GM19351 (cell line): ENCODE results near the gene MAGI1.

Source experiments
- ATAC-seq: cut with Tn5 transposase; IDR thresholded peaks from one replicate; pipeline ENCODE4 v1.9.1; 2021; ENCODE audit warnings: mild to moderate bottlenecking, moderate library complexity; ENCODE audit not compliant: unreplicated experiment

Gene MAGI1

DNA sequence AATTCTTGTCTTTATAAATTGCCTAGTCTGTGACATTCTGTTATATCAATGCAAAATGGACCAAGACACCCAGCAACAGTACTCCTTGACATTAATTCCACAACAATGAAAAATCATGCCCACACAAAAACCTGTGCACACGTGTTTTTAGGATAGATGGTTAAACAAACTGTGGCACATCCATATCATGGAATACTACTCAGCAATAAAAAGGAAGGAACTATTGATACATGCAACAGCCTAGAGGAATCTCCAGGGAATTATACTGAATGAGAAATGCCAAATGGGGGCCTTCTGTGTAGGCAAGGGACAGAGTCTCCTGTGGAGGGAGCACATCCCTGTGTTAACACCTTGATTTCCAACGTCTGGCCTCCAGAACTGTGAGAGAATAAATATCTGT is 388.5 kb downstream of the MAGI1 start:
- no peak for ATAC-seq

DNA sequence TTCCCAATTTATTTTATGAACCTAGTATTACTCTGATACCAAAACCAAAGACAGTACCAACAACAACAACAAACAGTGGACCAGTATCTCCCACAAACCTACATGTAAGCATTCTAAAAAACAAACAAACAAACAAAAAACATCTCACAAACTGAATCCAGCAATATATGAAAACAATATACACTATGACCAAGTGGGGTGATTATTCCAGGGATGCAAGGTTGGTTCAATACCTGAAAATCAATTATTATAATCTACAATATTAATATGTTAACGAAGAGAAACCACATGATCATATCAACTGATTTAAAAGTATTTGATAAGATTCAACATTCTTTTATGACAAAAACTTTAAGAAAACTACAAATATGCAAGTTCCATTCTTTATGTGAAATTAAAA is 391.3 kb downstream of the MAGI1 start:
- no peak for ATAC-seq

GRCh38 chr3:65642883-65643282 is 395.8 kb downstream of the MAGI1 start:
- no peak for ATAC-seq

GRCh38 chr3:65641777-65642176 is 396.9 kb downstream of the MAGI1 start:
- no peak for ATAC-seq

GRCh38 chr3:65641045-65641444 is 397.7 kb downstream of the MAGI1 start:
- ATAC-seq: no peak

DNA sequence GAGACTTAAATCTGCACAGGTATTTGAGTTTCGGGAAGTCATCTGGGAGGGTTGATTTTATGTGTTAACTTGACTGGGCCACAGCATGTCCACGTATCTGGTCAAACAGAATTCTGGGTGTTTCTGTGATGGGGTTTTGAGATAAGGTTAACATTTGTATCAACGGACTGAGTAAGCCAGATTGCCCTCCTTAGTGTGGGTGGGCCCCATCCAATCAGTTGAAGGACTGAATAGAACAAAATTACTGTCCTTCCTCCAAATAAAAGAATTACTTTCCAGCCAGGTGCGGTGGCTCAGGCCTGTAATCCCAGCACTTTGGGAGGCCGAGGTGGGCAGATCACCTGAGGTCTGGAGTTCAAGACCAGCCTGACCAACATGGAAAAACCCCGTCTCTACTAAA is 399.3 kb downstream of the MAGI1 start:
- no peak for ATAC-seq

- ATAC-seq: no peak
These were observed 400.4 kb downstream of the MAGI1 start for GRCh38 chr3:65638301-65638700.

DNA sequence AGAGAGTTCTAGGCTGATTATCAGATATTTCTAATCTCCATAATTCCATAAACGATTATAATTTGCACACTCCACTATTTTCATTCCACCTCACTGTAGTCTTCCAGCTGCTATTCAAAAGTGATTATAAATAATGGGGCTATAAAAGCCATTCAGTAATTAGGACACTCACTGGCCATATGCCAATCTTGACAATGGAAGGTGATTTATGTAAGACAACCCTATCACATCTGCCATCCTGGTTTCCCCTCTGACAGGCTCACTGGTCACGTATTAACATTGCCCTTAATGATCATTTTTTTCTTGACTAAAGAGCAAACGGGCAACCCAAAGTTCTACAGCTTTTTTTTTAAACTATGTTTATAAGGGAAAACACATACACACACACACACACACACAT is 402.4 kb downstream of the MAGI1 start:
- ATAC-seq: no peak

DNA sequence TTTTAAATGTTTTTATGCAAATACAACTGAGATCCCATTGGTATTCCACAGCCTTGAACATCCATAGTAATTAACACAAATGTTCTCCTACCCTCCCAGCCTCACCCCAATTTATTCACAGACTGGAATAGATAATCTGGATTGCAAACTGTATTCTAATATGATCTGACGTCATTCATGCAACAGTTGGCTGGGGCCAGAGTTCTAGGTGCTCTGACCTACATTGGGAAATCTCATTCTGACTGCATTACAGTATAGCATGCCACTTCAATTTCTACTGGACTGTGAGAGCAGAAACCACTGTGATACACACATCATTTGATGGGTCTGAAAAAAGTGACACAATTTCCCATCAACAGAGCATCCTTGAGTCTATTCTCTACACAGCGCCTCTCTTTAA is 403.1 kb downstream of the MAGI1 start:
- ATAC-seq: no peak

GRCh38 chr3:65633018-65633638 is 405.6 kb downstream of the MAGI1 start:
- no peak for ATAC-seq

DNA sequence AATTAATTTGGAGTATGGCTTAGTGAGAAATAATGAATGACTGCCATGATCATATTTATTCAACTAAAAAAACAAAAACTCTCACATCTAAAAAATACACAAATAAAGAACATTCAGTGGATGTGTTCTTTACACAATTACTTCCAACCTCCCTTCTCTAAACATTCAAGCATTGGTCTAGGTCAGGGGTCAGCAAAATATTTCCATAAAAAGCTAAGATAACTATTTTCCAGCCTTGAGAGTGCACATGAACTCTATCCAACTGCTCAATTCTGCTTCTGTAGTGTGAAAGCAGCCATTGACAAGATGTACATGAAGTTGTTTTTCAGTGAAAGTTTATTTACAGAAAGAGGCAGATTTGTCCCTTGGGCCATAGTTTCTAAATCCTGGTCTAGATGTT is 406.3 kb downstream of the MAGI1 start:
- ATAC-seq: no peak

DNA sequence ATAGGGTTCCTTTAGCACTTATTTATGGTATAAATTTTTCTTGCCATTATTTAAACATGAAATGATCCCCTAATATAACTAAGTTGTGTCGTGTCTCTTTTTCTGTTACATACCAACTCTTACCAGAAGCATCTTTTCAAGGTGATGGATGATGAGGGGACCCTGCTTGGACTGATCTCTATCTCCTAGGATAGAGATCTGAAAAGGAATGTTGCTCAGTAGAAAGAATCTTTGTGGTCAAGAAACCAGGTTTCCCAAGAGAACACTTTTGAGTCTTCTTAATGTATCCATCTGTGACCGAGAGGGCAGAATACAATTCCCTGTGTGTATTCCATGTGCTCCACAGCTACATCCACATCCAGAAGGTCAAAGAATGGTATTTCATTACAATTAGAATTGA is 409.7 kb downstream of the MAGI1 start:
- ATAC-seq: no peak

DNA sequence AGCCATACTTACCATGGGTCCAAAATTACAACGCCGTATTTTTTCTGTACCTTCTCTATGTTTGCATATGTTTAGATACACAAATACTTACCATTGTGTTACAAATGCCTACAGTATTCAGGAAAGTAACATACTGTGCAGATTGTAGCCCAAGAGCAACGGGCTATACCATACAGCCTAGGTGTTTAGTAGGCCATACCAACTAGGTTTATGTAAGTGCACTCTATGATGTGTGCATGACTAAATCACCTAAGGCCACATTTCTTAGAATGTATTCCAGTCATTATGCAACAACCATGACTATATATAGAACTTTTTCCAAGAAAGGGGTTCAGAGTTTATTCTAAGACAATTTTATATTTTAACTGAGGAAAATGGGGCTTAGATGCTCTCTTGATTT is 411.7 kb downstream of the MAGI1 start:
- ATAC-seq: no peak

DNA sequence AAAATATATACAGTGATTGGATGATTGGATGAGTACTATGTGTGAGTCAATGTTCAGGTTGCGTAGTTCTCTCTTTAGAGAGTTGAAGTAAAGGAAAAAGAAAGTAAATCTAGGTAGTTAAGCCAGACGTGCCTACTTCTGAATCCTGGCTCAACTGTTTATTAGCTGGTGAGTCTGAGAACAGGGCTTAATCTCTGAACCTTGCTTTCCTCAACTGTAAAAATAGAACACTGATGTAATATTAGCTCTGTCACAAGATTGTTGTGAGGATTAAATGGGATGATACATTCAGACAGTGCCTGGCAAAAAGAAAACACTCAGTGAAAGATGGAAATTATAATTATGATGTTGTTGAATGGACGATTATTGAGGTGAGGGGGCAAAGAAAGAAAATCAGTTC is 413.4 kb downstream of the MAGI1 start:
- ATAC-seq: no peak

- no peak for ATAC-seq
These were observed 415.4 kb downstream of the MAGI1 start for GRCh38 chr3:65623362-65623761.

DNA sequence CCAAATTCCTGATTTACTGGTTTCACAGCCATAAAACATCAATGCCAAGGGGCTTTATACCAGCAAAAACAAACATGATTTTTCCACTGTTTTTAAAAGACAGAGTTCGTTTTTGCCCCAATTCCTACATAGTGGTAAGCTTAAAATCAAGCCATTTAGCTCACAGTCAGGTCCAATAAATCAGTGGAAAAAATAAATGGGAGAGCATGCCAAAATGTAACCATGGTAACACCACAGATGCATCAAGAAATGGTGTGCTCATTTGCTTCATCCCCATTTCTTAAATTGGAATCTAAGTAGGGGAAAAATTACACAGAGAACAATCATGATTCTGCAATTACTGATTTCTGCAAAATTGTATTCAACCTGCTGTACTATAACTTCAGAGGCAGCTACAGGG is 418.8 kb downstream of the MAGI1 start:
- no peak for ATAC-seq

DNA sequence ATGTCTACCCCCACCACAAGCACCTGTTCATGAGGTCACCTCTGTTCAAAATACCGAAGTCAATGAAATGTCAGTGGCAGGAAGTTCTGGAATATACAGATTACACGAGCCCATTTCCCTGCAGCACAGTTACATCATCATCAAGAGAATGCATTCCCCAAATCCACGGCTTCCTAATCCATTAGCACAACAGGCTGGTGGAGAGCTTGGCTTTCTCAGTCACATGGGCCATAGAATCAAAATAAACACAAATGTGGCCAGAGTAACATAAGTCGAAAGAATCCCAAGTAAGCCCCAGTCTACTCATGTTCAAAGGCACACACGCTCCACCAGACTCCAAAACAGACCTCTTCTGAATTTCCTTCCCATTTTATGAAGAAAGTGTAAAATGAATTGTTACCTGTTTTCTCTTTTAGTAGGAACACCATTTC is 419.3 kb downstream of the MAGI1 start:
- no peak for ATAC-seq

DNA sequence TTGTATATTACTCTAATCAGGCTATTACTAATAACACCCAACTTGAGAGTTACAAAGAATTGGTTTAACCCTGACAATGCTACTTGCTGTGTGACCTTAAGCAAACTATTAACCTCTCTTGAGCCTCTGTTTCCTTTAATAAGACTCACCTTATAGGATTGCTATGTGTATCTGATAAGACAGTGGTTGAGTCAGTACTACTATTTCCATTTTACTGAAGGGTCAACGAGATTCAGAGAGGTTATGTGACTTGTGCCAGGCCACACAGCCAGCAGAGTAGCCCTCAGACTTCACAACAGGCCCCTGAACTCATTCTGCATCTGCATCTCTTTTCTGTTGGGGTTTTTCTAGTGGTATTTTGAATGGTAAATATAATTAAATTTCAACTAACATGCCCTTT is 420.1 kb downstream of the MAGI1 start:
- ATAC-seq: no peak

DNA sequence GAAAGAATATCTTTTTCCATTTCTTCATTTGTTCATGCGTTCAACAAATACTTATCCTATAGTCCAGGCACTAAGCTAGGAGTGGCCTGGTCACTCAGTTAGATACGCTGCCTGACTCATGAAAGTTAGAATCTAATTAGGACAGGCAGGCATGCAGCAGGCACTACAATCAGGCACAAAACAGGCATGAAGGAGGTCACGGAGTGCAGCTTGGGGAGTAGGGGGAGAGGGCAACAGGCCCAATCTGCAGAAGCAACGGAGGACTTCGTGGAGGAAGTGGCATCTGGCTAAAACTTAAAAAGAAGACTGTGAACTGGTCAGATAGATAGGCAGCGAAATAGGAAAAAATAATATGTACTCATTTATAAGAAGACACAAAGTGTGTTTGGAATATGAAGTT is 420.9 kb downstream of the MAGI1 start:
- ATAC-seq: no peak

GRCh38 chr3:65617209-65617608 is 421.5 kb downstream of the MAGI1 start:
- ATAC-seq: no peak

DNA sequence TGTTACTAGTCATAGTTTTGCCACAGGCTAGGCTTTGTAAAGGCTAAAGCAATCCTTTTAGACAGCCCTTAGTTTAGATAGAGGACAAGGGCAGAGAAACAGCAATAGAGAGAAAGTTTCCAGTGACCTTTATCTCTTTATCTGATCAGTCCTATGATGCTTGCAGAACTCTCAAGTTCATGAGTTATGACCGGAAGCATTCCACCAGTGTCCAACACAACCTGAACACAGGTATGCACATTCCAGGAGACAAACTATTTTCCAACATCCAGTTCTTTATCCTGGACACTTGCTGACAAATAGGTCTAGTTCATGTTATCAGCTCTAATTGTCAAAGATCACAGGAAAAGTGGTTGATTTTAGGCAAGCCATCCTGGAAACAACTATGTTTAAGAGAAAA is 422.2 kb downstream of the MAGI1 start:
- no peak for ATAC-seq

- ATAC-seq: no peak
These were observed 423.4 kb downstream of the MAGI1 start for GRCh38 chr3:65615329-65615728.

DNA sequence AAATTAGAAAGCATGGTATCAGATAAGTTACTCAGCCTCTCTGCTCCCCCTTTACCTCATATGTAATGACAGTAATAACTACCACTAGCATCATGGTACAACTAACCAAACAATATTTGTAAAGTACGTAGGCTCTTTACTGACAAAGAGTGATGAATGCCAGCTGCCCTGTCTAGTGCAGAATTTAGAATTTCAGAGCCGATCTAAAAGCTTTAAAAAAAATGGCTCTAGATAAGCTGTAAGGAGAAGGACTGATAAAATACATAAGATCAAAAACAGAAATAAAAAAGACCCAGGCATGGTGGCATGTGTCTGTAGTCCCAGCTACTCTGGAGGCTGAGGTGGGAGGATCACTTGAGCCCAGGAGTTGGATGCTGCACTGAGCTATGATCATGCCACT is 424.1 kb downstream of the MAGI1 start:
- no peak for ATAC-seq
